Medulla oblongata (tissue), 1 donor: ENCODE data around the gene ACOXL.
"Not testable (repeated sequence)": the region's sequence is repeated elsewhere in the genome, so short reads cannot be mapped to it uniquely, and the experiment has no call there.

ENCODE experiments used
- DNase-seq: peaks from one replicate; pipeline ENCODE4 v3.0.0-alpha.2; 2015; ENCODE audit errors: extremely low spot score

ACOXL gene

GRCh38 chr2:111041398-111042202, 309.2 kb downstream of the ACOXL start:
- no peak for DNase-seq

DNA sequence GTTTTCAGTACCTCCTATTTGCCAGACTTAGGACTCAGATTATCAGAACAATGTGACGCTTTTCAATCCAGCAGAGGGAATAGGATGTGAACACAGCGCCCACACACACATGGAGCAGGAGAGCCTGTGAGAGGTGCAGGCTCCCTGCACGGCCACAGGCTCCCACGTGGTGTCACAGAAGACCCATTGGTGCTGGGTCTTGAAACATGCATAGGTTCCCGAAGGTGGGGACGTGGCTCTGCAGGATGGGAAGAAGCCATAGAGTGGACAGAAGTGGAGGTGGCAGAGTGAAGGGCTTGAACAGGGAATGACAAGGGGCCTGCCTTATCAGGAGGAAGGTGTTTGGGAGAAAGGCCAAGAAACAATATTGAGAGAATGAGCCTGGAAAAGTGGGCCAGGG, 309.9 kb downstream of the ACOXL start:
- DNase-seq = no peak

DNA sequence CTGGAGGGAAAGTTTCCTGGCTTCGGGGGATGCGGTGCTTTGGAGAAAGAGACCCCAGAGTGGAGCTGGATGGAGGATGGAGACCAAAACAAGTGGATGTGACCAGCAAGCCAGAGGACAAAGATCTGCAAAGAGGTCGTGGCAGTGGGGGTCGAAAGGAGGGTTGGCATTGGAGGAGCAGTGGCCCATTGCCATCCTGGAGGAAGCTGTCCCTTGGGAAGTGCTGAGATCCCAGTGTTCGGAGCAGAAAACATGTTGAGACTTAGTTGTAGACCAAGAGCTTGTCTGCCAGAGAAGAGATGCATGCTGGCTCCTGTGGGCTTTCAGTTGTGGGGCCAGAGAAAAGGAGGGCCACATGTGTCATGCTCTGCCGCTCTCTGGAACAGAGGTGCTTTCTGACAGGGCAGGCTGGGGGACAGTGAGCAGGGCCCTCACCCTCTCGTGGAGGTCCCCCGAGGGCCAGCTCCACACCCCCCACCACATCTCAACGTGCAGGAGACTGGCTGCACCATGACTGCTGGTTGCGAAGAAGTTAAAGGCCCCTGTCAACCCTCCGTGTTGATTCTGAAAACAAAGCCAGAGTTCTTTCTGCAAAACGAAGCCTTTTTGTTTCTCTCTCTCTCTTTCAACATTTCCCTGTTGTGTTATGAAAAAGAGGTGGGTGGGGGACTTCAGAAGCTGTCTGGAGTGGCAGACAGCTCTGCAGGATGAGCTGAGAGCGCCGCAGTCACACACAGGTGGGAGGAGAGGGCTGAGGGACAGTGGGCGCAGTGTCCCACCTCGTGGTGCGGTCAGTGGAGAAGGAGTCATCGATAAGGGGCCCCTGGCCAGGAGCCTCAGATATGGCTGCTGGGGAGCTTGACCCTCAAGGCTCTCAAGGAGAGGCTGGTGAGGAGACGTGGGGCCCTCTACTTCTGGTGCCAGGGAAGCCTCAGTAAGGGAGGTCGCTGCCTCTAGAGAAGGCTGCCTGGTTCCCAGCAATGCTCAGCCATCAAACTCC, 310.7 kb downstream of the ACOXL start:
- no peak for DNase-seq

DNA sequence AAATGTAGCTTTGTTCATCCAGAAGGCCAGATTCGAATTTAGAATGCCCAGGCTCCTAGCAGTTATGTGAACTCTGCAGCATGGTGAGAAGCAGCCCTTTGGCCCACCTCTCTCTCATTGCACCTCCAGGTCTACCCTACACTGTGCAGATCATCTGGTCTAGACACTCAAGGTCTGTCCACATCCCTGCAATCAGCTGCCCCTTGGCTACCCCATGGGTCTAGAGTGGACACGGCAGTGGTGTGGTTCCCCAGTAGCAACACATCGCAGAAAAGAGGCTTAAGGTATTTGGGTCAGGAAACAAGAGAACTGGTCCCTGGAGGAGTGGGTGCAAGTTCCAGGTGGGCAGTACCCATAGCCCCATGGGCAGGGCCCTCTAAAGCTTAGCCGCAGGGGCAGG, 311.7 kb downstream of the ACOXL start:
- no peak for DNase-seq

DNA sequence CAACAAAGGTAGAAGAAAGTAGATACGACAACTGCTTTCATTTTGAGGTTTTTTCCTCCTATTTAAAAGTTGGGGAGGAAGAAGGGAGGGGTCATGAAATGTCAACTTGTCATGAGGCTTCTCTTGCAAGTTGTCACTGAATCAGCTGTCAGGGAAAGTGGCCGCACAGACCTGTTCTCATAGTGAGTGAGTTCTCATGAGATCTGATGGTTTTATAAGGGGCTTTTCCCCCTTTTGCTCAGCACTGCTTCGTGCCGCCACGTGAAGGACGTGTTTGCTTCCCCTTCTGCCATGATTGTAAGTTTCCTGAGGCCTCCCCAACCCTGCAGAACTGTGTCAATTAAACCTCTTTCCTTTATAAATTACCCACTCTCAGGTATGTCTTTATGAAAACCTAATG, 312.9 kb downstream of the ACOXL start:
- DNase-seq = not testable (repeated sequence)

DNA sequence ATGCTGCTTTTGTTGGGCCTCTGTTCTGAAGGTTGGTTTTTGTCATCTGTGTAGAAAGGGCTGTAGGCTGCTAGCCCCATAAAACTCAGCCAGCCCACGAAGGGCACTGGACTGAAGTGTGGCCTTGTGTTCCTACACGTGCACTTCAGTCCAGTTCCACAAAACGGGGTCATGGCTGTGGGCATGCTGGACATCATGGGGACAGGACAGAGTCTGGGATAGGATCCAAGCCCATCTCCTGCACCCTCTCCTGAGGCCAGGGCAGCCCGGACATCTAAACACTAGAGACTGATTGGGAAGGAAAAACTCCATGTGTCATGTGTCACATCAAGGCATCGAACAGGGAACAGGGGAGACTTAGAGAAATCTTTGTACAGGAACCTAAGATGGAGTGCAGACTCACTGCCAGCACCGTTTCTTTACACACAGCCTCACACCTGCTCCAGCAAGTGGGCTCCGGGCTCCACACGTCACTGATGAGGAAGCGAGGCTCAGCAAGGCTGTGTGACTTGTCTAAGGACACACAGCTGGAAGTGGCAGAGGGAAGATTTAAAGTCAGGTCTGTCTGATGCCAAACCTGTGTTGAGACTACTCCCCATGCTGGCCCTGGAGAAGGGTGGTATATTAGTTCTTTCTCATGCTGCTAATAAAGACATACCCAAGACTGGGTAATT, 313.5 kb downstream of the ACOXL start:
- DNase-seq = no peak

GRCh38 chr2:111046670-111047069, 314.3 kb downstream of the ACOXL start:
- DNase-seq = no peak

- no peak for DNase-seq
These were observed 316.7 kb downstream of the ACOXL start for GRCh38 chr2:111048856-111049768.

GRCh38 chr2:111049792-111050640, 317.6 kb downstream of the ACOXL start:
- no peak for DNase-seq

GRCh38 chr2:111050701-111051376, 318.5 kb downstream of the ACOXL start:
- no peak for DNase-seq

DNA sequence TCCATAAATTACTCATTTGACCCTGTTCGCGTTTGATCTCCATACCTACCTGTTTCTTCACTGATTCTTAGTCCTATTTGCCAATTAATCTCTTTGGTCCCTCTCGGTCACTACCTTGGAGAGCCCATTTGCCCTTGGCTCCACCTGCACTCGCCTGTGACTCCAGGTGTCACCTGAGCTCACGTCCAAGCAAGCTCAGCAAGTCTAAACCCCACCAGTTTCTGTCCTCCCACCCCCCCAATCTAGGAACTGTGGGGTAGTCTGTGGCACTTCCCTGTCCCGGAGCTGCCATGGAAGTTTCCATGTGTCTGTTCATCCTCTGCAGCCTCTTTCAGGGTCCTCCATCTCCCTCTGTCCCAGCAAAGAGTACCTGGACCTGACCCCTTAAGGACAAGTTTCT, 320.2 kb downstream of the ACOXL start:
- DNase-seq = no peak

DNA sequence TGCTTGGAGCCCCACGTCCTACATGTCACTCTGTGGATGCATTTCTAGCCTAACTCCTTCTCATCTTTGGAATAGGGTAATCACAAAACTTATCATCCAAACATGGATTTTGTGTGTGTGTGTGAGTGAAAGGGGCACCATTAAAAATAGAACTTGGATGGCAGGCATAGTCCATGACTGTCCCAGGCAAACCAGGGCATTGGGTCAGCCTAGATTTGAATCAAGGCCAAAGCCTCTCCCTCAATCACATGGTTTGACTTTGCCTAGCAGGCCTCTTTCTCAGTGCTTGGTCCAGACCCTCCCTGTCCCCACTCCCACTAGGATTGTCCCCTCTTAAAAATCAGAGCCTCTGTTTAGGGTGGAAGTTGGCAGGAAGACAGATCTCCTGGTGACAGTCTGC, 320.9 kb downstream of the ACOXL start:
- no peak for DNase-seq

DNA sequence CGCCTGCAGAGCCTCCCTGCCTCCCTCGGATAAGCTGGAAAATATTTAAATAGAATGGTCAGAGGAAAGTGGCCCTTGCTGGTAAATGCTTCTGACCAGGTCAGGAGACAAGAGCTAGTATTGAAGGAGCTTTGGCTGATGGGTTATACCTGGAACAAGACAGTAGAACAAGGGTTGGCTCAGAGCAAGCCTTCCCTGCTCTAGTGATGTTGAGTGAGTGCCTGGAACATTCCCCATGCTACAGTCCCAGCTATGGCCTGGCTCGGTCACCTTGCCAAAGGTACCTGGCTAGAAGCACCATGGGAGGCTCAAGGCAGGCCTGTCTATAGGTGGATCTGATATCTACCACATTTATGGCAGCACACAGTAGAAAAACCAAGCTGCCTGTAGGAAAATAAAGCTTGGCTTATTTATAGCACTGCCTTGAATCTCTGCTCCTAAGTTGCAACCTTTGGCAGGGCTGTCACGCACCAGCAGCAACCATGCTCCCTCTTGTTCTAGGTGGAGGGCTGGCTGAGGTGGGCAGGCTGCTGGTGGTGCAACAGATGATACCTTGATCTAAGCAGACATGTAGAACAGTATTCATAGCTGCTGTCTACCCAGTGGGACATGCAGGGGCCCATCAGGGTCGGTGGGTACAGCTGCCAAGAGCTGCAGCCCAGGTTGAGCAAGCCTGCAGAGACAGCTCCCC, 321.6 kb downstream of the ACOXL start:
- no peak for DNase-seq

GRCh38 chr2:111054791-111055691, 322.7 kb downstream of the ACOXL start:
- DNase-seq = no peak

DNA sequence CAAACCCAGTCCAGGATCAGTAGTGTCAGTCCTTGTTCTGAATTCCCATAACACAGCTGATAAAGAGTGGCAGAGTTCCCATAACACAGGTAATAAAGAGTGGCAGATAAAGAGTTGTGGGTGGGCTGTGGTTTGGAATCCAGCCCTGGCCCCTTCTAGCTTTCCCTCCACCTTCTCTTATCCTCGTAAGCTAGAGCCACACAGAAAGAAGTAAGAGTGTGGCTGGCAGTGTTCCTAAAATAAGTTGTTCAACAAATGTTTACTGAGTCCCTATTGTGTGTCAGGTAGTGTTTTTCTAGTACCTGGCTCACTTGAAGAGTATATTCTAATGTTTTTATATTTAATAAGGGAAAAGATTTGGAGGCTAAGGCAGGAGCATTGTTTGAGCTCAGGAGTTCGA, 323.4 kb downstream of the ACOXL start:
- no peak for DNase-seq

DNA sequence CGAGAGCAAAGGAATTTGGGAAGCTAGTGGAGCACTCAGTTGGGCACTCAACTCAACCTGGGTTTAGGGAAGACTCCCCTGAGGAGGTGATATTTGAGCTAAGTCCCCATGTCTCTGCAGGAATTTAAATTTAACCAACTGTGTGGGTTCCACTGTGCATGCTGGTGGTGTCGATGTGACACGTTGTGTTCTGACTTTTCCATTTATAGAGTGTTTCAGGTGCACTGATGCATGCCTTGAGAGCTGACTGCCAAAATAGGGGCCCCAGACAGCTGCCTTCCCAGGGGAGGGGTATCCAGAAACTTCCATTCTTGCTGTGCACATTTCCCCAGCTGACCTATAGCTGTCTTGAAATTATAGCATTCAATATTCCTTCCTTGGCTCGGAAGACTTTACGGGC, 324.7 kb downstream of the ACOXL start:
- DNase-seq = no peak

DNA sequence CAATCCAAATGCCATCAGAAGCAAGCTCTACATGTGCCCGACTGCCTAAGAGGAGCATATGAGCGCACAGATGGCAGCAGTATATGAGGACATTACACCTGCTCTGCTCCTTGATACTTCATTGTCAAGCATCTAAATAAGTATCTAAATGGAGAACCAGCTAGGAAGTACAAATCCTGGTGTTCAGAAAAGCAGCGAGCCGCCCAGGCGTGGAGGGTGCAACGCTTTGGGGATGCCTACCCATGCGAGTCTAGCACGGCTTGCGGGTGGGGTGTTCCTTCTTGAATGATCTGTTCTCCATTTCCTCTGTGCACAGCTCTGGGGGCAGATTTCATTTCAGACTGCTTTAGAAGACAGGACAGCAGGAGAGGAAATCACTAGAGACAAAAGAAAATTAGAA, 325.3 kb downstream of the ACOXL start:
- no peak for DNase-seq

DNA sequence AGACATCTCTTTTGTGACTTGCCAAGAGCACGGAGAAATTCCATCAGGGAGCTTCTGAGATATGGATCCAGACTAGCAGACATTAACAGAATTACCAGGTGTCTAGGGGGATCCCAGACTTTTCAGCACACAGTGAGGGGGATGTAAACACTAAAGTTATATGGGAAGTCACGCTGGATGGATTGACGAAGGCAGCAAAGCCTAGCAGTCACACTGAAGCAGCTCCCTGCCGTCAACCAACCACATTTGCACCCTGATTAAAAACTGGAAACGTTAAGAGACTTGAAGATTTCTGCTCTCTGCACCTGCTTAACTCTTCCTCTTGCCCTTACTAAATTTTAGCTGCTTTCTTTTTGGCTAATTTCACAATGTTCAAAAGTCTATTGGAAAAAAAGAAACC, 325.9 kb downstream of the ACOXL start:
- no peak for DNase-seq
